HG03139 (cell line): Measurements from ENCODE around the gene DLGAP4.

Experiments used
- ATAC-seq: cut with Tn5 transposase; IDR thresholded peaks from one replicate; pipeline ENCODE4 v1.9.1; 2021; ENCODE audit not compliant: unreplicated experiment

Gene DLGAP4

DNA sequence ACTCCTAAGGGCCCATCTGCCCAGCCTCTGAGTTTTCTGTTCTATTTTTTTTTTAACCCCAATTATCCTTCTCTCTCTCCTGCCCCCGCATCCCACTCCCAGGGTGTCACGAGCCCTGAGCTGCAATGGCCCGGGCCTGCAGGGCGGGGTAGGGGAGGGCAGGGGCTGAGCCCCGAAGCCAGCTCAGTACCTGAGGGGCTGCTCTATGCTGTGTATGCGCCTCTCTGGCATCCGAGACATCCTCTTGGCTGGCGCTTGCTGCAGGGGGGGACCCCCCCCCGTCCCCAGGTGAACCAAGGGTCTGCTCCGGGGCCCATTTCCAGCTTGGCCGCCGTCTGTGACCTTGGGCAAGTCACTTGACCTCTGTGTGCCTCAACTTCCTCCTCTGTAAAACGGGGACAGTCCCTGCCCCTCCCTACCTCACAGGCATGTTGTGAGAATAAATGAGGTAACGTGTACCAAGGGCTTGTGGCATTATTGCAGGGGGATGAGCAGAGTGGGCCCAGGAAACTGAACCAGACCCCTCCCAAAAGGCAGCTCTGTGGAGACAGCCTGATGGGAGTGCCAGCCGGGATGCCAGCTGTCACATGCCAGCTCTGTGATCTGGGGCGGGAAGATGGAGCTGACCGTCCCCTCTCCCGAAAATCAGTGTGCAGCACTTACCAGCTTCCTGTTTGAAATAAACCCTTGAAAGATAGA is 222.2 kb downstream of the DLGAP4 start:
- no peak for ATAC-seq

DNA sequence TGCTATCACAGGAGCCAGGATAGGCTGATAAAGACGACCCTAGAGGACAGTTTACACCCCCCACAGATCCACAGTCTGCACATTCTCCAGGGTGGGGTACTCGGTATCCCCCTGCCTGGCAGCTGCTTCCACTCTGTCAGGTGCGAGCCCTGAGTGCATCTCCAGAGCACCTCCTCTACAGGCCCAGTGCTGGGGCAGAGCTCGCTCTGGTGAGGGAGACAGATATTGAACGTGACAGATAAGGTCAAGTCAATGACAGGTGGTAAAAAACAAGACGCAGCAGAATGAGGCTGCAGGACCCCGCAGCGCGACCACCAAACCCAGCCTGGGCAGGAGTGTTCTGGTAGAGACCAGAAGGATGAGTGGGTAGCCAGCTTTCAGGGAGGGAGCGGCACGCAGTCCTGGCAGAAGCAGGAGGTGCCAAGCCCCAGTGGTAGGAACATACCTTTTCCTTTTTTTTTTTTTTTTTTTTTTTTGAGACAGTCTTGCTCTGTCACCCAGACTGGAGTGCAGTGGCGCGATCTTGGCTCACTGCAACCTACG is 222.8 kb downstream of the DLGAP4 start:
- no peak for ATAC-seq

DNA sequence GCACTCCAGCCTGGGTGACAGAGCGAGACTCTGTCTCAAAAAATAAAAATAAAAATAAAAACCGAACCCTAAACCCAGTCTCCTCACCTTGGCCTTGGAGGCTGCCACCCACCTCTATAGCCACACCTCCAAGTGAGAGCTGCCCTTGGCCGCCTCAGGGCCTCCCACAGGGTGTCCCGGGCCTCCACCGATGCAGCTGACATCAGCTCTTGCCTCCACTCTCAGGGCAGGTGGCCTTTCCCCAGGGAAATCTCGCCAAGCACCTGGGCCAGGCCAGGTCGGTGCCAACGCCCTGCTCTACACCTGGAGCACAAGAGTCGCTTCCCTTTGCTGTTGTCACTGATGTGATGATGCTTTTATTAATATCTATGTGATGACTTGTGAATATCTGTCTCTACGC is 226.2 kb downstream of the DLGAP4 start:
- ATAC-seq: no peak

DNA sequence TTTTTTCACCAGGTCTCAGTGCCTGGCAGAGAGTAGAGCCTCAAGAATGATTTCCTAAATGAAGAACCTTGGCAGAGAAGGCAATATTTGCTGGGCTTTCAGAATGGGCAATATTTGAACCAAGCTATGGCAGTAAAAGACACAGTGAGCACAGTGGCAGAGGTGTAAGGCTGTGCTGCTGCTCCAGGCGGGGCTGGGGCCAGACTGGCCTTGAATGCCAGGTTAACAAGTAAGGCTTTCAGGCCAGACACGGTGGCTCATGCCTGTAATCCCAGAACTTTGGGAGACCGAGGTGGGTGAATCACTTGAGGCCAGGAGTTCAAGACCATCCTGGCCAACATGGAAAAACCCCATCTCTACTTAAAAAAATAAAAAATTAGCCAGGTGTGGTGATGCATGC is 226.7 kb downstream of the DLGAP4 start:
- no peak for ATAC-seq

DNA sequence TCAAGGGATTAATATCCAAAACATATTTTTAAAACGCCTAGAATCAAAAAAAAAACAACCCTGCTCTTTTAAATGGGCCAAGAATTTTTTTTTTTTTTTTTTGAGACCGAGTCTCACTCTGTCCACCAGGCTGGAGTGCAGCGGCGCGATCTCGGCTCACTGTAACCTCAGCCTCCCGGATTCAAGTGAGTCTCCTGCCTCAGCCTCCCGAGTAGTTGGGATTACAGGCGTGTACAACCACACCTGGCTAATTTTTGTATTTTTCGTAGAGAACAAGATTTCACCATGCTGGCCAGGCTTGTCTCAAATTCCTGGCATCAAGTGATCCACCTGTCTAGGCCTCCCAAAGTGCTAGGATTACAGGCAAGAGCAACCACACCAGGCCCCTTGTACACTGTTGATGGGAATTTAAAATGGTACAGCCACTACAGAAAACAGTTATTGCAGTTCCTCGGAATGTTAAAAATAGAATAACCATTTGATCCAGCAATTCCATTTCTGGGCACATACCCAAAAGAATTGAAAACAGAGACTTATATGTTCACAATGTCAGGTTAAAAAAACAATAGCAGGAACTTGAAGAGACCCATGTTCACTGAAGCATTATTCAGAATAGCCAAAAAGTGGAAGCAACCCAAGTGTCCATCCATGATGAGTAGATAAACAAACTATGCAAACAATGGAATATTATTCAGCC is 232.0 kb downstream of the DLGAP4 start:
- no peak for ATAC-seq

DNA sequence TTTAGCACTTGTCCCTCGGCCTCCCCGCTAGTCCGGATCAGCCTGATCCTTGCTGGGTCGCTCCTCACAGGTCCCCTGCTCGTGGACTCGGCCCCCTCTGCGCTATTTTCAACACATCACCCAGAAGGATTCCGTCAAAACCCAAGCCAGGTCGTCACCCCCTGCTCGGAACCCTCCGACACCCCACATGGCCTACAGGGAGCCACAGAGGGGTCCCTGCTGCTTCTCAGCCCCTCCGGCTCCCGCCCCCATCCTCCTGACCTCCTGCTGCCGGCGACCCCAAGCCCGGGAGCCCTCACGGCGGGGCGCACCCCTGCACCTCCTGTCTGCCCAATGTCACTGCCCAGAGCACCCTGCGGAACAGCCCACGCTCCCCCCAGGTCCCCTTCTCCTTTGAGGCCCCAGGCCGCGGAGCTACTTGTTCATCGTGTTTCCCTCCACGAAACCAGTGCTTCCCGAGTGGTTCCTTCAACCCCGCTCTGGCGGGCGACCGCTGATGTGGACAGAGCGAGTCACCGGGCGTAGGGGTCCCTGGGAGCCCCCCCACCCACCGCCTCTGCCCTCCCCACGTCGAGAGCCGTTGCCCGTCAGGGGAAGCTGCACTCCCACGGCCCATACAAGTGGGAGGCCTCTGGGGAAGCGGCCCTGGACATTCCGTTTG is 234.5 kb downstream of the DLGAP4 start:
- no peak for ATAC-seq

DNA sequence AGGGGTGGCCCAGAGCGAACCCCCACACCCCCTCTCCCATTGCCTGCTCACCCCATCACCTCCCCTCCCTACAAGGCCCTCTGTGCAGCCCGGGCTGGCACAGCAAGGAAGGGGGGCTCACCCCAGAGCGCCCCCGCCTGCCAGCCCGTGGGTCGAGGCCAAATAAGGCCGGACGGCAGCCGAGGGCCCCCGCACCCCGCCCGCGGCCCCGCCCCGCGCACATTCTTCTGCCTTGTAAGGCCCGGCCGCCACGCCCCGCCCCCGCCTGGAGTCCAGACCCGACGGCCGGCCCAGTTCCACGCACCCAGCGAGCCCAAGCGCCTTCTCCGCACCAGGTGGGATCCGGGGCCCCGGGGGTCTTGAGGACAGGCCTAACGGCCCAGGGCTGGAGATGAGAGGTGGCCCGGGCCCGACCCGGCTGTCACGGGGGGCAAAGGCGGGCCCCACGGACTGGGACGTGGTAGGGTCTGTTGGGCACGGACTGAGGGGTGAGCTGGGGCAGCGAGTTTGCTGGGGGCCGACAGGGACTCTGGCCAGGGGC is 235.2 kb downstream of the DLGAP4 start, which contains the start of gene MYL9:
Gene MYL9, plus strand, starts transcription at position 293 of the 541 bp plus-strand sequence. CDS start 3,366 bp downstream, outside the sequence.
- no peak for ATAC-seq

DNA sequence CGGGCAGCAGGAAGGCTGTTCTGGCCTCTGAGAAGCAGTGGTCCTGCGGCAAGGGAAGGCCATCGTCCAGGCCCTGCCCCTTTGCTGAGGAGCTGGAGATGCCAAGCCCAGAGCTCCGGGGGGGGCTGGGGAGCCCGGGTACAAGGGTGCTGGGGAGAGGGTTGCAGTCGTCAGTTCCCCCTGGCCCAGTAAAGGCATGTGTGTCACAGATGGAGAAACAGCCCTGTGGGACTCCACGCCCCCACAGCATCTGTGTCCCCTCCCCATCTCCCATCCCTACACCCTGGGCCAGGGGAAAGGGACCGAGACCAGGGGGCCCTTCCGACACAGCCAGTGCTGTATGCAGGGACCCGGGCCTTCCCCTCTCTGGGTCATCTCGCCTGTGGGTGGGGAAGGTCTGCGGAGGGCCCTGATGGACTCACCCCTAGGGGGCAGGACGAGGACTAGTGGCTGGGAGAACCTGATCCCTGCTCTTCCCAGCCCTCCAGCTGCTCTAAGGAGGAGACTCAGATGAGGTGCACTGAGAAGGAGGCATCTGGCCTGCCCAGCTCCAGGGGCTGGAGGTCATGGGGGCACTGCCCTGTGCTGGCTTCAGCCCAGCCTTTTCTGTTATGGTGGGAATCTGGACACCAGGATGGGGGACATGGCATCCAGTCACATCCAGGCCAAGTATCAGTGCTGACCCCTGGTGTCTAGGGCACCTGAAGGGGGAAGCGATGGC is 235.8 kb downstream of the DLGAP4 start:
- ATAC-seq: no peak

DNA sequence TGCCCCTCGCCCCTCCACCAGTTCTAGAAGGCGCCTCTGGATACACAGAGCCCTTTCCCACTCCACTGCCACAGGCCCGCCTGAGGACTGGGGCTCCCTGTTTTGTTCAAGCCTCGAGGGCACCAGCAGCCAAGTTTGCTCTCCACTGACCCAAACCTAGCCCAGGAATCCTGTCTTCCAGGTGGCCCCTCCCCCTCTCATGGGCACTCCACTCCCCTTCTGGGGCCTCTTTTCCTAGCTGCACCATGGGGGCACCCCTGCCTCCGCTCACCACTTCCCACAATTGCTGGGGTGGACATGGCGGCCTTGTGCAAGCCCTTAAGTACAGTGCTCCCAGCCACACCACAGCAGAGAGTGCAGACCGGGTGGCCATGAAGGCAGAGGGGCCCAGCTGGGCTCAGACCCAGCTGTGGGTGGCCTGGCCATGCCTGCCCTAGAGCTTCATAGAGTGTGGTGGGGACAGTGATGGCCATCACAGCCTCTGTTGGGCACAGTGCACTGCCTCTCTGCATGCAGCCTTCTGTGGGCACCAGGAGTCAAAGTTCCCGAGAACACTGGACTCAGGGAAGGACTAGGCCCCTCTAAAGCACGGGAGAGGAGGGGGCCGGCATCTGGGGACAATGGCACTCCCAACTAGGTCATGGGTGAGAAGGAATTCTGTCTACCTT is 236.5 kb downstream of the DLGAP4 start:
- ATAC-seq: no peak

DNA sequence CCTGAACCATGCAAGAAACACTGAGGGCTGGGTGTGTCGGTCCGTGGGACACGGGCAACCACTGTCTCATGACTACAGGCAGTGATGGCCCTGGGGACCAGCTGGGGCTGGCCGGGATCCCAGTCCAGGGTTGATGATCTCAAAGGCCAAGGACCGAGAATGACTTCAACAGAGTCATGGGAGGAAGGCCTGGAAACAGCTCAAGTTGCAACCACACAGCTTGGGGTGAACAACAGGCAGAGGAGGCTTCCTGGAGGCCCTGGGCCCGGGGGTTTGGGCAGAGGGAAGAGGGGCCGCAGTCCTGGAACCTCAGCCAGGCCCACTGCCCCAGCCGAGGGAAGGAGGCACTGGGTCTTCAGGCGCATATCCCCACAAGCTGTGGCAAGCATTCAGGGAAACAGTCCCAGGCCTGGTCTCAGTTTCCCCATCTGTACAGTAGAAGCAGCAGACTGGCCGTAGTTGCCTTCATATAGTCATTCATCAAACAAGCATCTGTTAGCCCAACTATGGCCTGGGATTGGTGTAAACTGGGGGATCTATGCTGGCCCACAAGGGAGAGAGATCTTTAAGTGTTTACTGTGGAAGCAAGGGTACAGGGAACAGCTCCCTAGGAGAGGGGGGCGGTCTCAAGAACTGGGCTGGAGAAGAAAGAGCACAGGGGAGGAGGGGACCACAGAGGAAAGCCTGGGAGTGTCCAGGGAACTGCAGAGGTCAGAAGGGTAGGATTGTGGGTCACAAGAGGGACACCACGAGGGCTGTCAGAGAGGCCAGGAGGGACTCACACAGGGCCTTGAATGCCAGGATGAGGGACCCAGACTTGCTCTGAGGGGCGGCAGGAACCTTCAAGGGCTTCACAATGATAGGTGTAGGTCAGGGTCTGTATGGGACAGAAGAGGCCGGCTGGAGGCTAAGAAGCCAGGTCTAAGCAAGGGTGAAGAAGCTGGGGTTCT is 237.3 kb downstream of the DLGAP4 start:
- ATAC-seq: no peak

DNA sequence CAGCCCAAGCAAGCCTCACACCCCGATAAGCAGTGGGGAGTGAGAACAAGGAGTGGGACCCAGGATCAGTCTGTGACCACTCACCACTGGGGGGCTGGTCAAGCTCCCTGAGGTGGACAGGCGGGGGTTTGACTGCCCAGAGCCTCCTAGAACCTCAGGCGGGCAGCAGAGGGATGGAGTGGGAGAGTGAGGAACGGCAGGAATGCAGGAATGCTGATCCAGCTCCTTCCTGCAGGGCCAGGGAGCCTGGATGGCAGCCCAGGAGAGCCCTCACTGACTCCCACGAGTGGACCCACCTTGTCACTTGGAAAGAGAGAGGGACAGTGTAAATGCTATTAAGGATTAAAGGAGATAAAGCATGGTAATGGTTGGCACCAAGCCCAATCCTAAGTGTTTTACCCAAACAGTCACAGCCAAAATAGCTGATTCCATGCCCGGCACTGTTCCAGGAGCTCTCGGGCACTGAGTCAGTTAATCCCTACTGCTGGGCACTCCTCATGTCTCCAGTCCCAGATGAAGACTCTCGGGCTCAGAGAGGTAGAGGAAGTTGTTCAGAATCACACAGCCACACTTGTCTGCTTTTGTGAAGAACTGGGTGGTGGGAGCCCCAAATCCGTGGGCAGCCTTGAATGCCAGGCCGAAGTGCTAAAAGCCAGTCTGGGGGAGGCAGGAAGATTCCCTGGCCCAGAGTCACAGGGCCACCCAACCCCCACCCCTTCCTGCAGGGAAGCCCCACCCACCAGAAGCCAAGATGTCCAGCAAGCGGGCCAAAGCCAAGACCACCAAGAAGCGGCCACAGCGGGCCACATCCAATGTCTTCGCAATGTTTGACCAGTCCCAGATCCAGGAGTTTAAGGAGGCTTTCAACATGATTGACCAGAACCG is 238.2 kb downstream of the DLGAP4 start:
- ATAC-seq: no peak

DNA sequence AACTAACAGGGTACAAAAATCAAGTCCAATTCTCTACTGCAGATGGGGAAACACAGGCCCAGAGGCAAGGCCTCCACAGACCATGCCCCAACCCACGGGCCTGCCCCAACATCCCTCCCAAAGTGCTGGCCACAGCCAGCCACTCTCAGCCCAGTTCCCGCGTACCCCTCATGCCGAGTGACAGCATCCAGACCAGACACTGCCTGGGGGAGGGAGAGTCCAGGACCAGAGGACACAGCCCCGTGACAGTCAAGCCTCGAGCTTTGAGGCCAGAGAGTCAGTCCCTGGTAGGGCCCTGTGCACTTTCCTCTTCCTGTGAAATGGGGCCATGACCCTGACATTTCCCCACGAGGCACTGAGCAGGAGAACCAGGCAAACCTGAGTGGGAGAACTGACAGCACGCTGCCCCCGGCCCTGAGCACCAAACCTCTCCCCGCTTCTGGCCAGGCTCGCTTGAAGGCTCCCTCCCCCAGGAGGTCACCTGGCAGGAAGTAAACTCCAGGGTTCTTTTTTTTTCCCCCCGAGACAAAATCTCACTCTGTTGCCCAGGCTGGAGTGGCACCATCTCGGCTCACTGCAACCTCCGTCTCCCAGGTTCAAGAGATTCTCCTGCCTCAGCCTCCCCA is 240.1 kb downstream of the DLGAP4 start:
- ATAC-seq: no peak

DNA sequence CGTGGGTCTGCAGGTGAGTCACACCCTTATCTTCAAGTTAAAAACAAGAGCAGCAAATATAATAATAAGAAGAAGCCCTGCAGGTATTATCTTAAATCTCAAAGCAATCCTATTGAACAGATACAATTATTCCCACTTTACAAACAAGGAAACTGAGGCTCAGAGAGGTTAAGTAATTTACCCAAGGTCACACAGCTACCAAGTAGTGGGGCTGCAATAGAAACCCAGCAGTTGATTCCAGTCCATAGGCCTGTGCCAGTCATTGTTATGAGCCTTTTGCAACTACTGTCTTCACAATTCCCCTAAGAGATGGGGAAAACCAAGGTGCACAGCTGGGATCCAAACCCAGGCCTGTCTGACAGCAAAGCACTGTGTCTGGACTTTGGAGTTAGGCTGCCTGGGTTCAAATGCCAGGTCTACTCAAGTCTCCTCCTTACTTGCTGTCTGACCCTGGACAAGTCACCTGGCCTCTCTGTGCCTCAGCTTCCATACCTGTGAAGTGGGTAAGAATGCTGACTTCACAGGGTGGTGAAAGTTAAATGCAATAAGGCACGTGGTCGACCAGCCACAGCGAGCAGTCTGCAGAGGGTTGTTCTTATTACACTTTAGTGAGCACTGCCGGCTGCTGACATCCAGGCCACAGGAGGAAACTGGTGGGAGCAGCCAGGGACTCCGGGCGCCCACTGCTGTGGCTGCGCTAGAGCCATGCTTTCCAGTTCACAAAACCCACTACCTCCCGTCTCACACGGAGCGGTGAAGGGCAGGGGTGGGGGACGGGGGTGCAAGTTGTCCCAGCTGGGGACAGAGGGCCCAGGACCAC is 241.3 kb downstream of the DLGAP4 start:
- no peak for ATAC-seq

DNA sequence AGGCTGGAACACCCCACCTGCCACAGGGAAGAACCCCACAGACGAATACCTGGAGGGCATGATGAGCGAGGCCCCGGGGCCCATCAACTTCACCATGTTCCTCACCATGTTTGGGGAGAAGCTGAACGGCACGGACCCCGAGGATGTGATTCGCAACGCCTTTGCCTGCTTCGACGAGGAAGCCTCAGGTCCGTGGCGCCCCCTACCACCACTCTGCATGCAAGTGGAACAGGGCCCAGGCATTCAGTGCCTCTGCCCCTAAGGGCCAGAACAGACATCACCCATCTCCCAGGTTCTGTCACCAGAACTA is 241.8 kb downstream of the DLGAP4 start:
- no peak for ATAC-seq

DNA sequence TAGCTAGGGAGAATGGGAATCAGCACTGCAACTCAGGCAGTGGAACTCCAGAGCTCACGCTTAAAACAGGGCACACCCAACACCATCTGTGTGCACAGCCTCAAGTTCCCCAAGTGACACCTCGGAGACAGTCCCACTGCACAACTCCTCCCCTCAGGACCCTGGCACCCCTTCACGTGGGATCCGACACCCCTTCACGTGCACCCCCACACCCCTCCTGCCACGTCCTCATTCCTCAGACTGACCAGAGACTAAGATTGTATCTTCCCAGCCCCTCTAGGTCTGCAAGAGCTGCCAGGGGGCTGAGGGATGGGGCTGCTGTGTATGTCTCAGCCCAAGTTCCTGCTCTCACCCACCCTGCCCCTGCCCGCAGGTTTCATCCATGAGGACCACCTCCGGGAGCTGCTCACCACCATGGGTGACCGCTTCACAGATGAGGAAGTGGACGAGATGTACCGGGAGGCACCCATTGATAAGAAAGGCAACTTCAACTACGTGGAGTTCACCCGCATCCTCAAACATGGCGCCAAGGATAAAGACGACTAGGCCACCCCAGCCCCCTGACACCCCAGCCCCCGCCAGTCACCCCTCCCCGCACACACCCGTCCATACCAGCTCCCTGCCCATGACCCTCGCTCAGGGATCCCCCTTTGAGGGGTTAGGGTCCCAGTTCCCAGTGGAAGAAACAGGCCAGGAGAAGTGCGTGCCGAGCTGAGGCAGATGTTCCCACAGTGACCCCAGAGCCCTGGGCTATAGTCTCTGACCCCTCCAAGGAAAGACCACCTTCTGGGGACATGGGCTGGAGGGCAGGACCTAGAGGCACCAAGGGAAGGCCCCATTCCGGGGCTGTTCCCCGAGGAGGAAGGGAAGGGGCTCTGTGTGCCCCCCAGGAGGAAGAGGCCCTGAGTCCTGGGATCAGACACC is 242.8 kb downstream of the DLGAP4 start:
- no peak for ATAC-seq

DNA sequence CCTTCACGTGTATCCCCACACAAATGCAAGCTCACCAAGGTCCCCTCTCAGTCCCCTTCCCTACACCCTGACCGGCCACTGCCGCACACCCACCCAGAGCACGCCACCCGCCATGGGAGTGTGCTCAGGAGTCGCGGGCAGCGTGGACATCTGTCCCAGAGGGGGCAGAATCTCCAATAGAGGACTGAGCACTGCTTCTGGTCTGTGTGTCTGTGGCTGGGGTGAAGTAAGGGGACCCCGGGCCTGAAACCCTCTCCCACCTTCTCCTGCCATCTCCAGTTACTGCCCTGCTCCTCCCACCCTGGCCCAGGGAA is 243.4 kb downstream of the DLGAP4 start:
- no peak for ATAC-seq
